Trophoblast cell (in vitro differentiated cells and primary cell): ENCODE data around the gene ATXN2.

Experiments used
- DNase-seq, 2 donors: peaks; one replicate each; pipeline ENCODE4 v3.0.0-alpha.2; 2016
- H2AFZ ChIP-seq: 2 replicates; pipeline ENCODE4 v1.6.1; 2013; ENCODE audit warnings: low read length, moderate library complexity, mild to moderate bottlenecking; ENCODE audit not compliant: insufficient read depth, poor library complexity
- H2AK5ac ChIP-seq: 2 replicates; pipeline ENCODE4 v1.6.1; 2013; ENCODE audit warnings: mild to moderate bottlenecking, low read length
- H2BK120ac ChIP-seq: 2 replicates; pipeline ENCODE4 v1.6.1; 2013; ENCODE audit warnings: low read length, mild to moderate bottlenecking, moderate library complexity; ENCODE audit not compliant: insufficient read depth, poor library complexity
- H2BK12ac ChIP-seq: 2 replicates; pipeline ENCODE4 v1.6.1; 2013; ENCODE audit warnings: mild to moderate bottlenecking, low read length, moderate library complexity
- H2BK5ac ChIP-seq: 2 replicates; pipeline ENCODE4 v1.6.1; 2013; ENCODE audit warnings: low read length, low read depth, moderate library complexity, mild to moderate bottlenecking; ENCODE audit not compliant: poor library complexity
- H3K14ac ChIP-seq: 2 replicates; pipeline ENCODE4 v1.6.1; 2013; ENCODE audit warnings: mild to moderate bottlenecking, low read length
- H3K18ac ChIP-seq: 2 replicates; pipeline ENCODE4 v1.6.1; 2013; ENCODE audit warnings: mild to moderate bottlenecking, low read length
- H3K23ac ChIP-seq: 2 replicates; pipeline ENCODE4 v1.6.1; 2013; ENCODE audit warnings: low read length
- H3K27ac ChIP-seq: 2 replicates; pipeline ENCODE4 v1.5.1; 2013; ENCODE audit warnings: low read depth, mild to moderate bottlenecking, inconsistent platforms, low read length, moderate library complexity
- H3K27me3 ChIP-seq: 2 replicates; pipeline ENCODE4 v1.6.1; 2013; ENCODE audit warnings: inconsistent platforms, mild to moderate bottlenecking, low read length, moderate library complexity; ENCODE audit not compliant: insufficient read depth
- H3K36me3 ChIP-seq, 2 experiments: 1 replicate in 1 of 2; 2 replicates in 1 of 2; pipeline ENCODE4 v1.6.1; 2013; ENCODE audit warnings: low read length in 2 of 2, mild to moderate bottlenecking in 2 of 2, moderate library complexity in 1 of 2; ENCODE audit not compliant: insufficient read depth in 2 of 2, control insufficient read depth in 1 of 2
- H3K4ac ChIP-seq: 2 replicates; pipeline ENCODE4 v1.6.1; 2013; ENCODE audit warnings: low read depth, mild to moderate bottlenecking, low read length, moderate library complexity
- H3K4me1 ChIP-seq, 2 experiments: 1 replicate in 1 of 2; 2 replicates in 1 of 2; pipeline ENCODE4 v1.6.1; 2013; ENCODE audit warnings: low read length in 2 of 2, mild to moderate bottlenecking in 2 of 2, moderate library complexity in 1 of 2; ENCODE audit not compliant: insufficient read depth in 2 of 2, control insufficient read depth in 1 of 2
- H3K4me2 ChIP-seq: 2 replicates; pipeline ENCODE4 v1.6.1; 2013; ENCODE audit warnings: inconsistent platforms, mild to moderate bottlenecking, low read length, moderate library complexity
- H3K4me3 ChIP-seq: 2 replicates; pipeline ENCODE4 v1.5.1; 2013; ENCODE audit warnings: mild to moderate bottlenecking, low read depth, low read length, inconsistent platforms
- H3K79me1 ChIP-seq: one replicate; pipeline ENCODE4 v1.6.1; 2013; ENCODE audit warnings: low read length
- H3K79me2 ChIP-seq: 2 replicates; pipeline ENCODE4 v1.6.1; 2013; ENCODE audit warnings: low read length, mild to moderate bottlenecking; ENCODE audit not compliant: control insufficient read depth, insufficient read depth, poor library complexity
- H3K9ac ChIP-seq: 2 replicates; pipeline ENCODE4 v1.6.1; 2013; ENCODE audit warnings: mild to moderate bottlenecking, low read length
- H3K9me3 ChIP-seq: 2 replicates; pipeline ENCODE4 v1.6.1; 2013; ENCODE audit warnings: low read depth, mild to moderate bottlenecking, control low read depth, inconsistent platforms, low read length; ENCODE audit not compliant: insufficient read depth
- H4K12ac ChIP-seq: 2 replicates; pipeline ENCODE4 v1.6.1; 2013; ENCODE audit warnings: low read depth, mild to moderate bottlenecking, low read length, moderate library complexity
- H4K8ac ChIP-seq: 2 replicates; pipeline ENCODE4 v1.6.1; 2013; ENCODE audit warnings: low read depth, mild to moderate bottlenecking, low read length, moderate library complexity
- H4K91ac ChIP-seq: one replicate; pipeline ENCODE4 v1.6.1; 2013; ENCODE audit warnings: low read depth, mild to moderate bottlenecking, low read length, moderate library complexity
- WGBS: extraction: QIAGEN DNeasy Blood & Tissue Kit; methylation state at CpG from one replicate; pipeline ENCODE4 v1.1.7; 2013; ENCODE audit warnings: missing lambda C conversion rate; ENCODE audit not compliant: insufficient read length, insufficient coverage; ENCODE audit errors: extremely low coverage; 5-methylcytosine and 5-hydroxymethylcytosine counted together

ATXN2 gene

DNA sequence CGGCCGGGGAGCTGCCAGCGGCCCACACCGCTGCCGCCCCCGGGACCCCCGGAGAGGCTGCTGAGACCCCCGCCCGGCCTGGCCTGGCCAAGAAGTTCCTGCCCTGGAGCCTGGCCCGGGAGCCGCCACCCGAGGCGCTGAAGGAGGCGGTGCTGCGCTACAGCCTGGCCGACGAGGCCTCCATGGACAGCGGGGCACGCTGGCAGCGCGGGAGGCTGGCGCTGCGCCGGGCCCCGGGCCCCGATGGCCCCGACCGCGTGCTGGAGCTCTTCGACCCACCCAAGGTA is 180.6 kb downstream of the ATXN2 start:
- H3K18ac ChIP-seq: no peak overlapping the region
- no peak overlapping the region for H4K8ac ChIP-seq
- H3K79me2 ChIP-seq: no peaks in the 10 kb centered on the region
- no peak overlapping the region for H2BK5ac ChIP-seq
- H3K4me1 ChIP-seq: peaks cover 2 to 4% of the 10 kb centered on the region in 2 experiments
- no peak overlapping the region for H3K4ac ChIP-seq
- no peak overlapping the region for H3K4me2 ChIP-seq
- H2AFZ ChIP-seq: no peak overlapping the region
- no CpG with 5 or more reads among the region's 30 CpGs for WGBS
- no peaks in the 10 kb centered on the region for H3K27me3 ChIP-seq
- no peak for DNase-seq
- no peak overlapping the region for H3K4me3 ChIP-seq
- no peak overlapping the region for H4K91ac ChIP-seq
- no peak overlapping the region for H2AK5ac ChIP-seq
- no peak overlapping the region for H3K27ac ChIP-seq
- H3K14ac ChIP-seq: no peak overlapping the region
- peaks cover 2% of the 10 kb centered on the region for H3K9me3 ChIP-seq
- H2BK12ac ChIP-seq: no peak overlapping the region
- H3K36me3 ChIP-seq: peaks cover 5 to 6% of the 10 kb centered on the region in 2 experiments
- no peak overlapping the region for H4K12ac ChIP-seq
- H3K9ac ChIP-seq: no peak overlapping the region
- no peaks in the 10 kb centered on the region for H3K79me1 ChIP-seq
- H2BK120ac ChIP-seq: no peak overlapping the region
- no peak overlapping the region for H3K23ac ChIP-seq

DNA sequence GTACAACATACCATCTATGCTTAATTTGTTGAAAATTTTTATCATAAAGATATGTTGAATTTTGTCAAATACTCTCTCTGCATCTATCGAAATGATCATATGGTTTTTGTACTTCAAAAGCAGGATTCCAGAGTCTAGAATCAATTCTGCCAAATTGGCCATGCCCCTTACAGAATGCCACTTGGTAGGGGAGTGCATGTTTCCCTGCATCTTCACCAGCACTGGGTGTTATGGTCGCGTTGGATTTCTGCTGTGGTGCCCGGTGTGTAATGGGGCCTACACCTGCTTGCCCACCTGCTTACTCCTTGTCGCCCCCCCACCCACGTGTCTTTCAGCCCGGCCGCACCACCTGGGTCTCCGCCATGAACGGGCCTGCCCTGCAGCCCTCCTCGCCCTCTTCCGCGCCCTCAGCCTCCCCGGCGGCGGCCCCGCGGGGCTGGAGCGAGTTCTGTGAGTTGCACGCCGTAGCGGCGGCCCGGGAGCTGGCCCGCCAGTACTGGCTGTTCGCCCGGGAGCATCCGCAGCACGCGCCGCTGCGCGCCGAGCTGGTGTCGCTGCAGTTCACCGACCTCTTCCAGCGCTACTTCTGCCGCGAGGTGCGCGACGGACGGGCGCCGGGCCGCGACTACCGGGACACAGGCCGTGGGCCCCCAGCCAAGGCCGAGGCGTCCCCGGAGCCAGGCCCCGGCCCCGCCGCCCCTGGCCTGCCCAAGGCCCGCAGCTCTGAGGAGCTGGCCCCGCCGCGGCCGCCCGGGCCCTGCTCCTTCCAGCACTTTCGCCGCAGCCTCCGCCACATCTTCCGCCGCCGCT is 181.1 kb downstream of the ATXN2 start:
- H3K79me2 ChIP-seq: no peaks in the 10 kb centered on the region
- no peak overlapping the region for H3K4me2 ChIP-seq
- H3K4ac ChIP-seq: no peak overlapping the region
- no peak overlapping the region for H4K8ac ChIP-seq
- no CpG with 5 or more reads among the region's 67 CpGs for WGBS
- no peak overlapping the region for H4K91ac ChIP-seq
- no peak overlapping the region for H2AK5ac ChIP-seq
- no peak overlapping the region for H3K18ac ChIP-seq
- H3K27me3 ChIP-seq: no peaks in the 10 kb centered on the region
- no peak overlapping the region for H3K9ac ChIP-seq
- H2BK12ac ChIP-seq: no peak overlapping the region
- no peak overlapping the region for H2BK120ac ChIP-seq
- no peak overlapping the region for H2AFZ ChIP-seq
- no peaks in the 10 kb centered on the region for H3K79me1 ChIP-seq
- H3K4me3 ChIP-seq: no peak overlapping the region
- DNase-seq: no peak
- H4K12ac ChIP-seq: no peak overlapping the region
- H3K14ac ChIP-seq: no peak overlapping the region
- peaks cover 5 to 6% of the 10 kb centered on the region in 2 experiments for H3K36me3 ChIP-seq
- peaks cover 5 to 6% of the 10 kb centered on the region in 2 experiments for H3K4me1 ChIP-seq
- H2BK5ac ChIP-seq: no peak overlapping the region
- H3K23ac ChIP-seq: no peak overlapping the region
- H3K9me3 ChIP-seq: peaks cover 2% of the 10 kb centered on the region
- H3K27ac ChIP-seq: no peak overlapping the region

DNA sequence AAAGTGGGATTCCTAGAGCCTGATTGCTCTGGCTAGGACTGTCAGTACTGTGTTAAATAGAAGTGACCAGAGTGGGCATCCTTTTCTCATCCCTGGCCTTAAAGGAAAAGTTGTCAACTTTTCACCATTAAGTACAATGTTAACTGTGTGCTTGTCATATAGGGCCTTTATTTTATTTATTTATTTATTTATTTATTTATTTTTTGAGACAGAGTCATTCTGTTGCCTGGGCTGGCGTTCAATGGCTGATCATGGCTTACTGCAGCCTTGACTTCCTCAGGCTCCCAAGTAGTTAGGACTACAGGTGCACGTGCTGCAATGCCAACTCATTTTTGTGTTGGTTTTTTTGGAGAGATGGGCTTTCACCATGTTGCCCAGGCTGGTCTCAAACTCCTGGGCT is 181.8 kb downstream of the ATXN2 start:
- H3K23ac ChIP-seq: no peak overlapping the region
- no peak overlapping the region for H2BK5ac ChIP-seq
- H3K4me3 ChIP-seq: no peak overlapping the region
- no CpG with 5 or more reads among the region's 2 CpGs for WGBS
- H3K4ac ChIP-seq: no peak overlapping the region
- no peak overlapping the region for H2AFZ ChIP-seq
- H3K14ac ChIP-seq: no peak overlapping the region
- DNase-seq: no peak
- peaks cover 6 to 7% of the 10 kb centered on the region in 2 experiments for H3K4me1 ChIP-seq
- H3K36me3 ChIP-seq: peaks cover 5 to 6% of the 10 kb centered on the region in 2 experiments
- H3K18ac ChIP-seq: no peak overlapping the region
- no peaks in the 10 kb centered on the region for H3K79me1 ChIP-seq
- no peak overlapping the region for H4K91ac ChIP-seq
- no peak overlapping the region for H3K4me2 ChIP-seq
- no peaks in the 10 kb centered on the region for H3K27me3 ChIP-seq
- no peak overlapping the region for H4K12ac ChIP-seq
- no peak overlapping the region for H2AK5ac ChIP-seq
- H3K9ac ChIP-seq: no peak overlapping the region
- no peak overlapping the region for H3K27ac ChIP-seq
- no peak overlapping the region for H4K8ac ChIP-seq
- no peak overlapping the region for H2BK120ac ChIP-seq
- peaks cover 2% of the 10 kb centered on the region for H3K9me3 ChIP-seq
- H2BK12ac ChIP-seq: no peak overlapping the region
- H3K79me2 ChIP-seq: no peaks in the 10 kb centered on the region

DNA sequence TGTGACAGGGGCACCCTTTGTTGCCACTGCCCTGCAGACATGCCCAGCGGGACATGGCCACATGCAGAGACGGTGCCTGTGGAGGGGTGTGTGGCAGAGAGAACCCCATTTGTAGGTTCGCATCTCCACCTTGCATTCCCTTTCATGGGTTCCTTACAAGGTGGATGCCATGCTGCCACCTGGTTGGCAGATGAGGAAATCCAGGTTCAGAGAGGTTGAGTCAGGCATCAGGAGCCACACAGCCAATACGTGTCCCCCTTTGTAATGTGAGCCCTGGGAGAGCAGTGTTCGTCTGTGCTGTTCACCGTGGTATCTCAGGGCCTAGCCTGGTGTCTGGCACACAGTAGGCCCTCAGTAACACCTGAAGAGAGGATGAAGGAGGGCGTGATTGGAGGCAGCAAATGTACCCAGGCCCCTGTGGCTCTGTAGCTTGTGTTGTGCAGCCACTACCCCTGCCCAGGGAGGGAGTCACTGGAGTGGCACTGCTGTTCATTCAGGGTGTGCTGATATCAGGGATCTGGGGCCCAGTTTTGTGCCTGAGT is 184.3 kb downstream of the ATXN2 start:
- no peak overlapping the region for H2BK120ac ChIP-seq
- no peaks in the 10 kb centered on the region for H3K27me3 ChIP-seq
- no peak overlapping the region for H3K23ac ChIP-seq
- WGBS: no CpG with 5 or more reads among the region's 7 CpGs
- H3K4me1 ChIP-seq: peaks cover 15 to 20% of the 10 kb centered on the region in 2 experiments
- no peak overlapping the region for H3K4me2 ChIP-seq
- H3K36me3 ChIP-seq: peaks cover 5 to 6% of the 10 kb centered on the region in 2 experiments
- DNase-seq: no peak
- H3K14ac ChIP-seq: no peak overlapping the region
- no peak overlapping the region for H3K4me3 ChIP-seq
- H3K4ac ChIP-seq: no peak overlapping the region
- H2BK5ac ChIP-seq: no peak overlapping the region
- H3K27ac ChIP-seq: no peak overlapping the region
- H2BK12ac ChIP-seq: no peak overlapping the region
- peaks cover 2% of the 10 kb centered on the region for H3K9me3 ChIP-seq
- H3K79me1 ChIP-seq: no peaks in the 10 kb centered on the region
- H2AK5ac ChIP-seq: no peak overlapping the region
- H4K12ac ChIP-seq: no peak overlapping the region
- H4K8ac ChIP-seq: no peak overlapping the region
- H3K18ac ChIP-seq: no peak overlapping the region
- H3K9ac ChIP-seq: no peak overlapping the region
- H4K91ac ChIP-seq: no peak overlapping the region
- H3K79me2 ChIP-seq: no peaks in the 10 kb centered on the region
- H2AFZ ChIP-seq: no peak overlapping the region
